PC-3 (cell line): Measurements from ENCODE around the gene KIAA0586.

Experiments
- EZH2 ChIP-seq: fragments of 300-600 bp; sonication (generic); IDR thresholded peaks from one replicate; pipeline ENCODE4 v1.6.1; 2017; ENCODE audit warnings: antibody characterized with exemption, mild to moderate bottlenecking, low read length; ENCODE audit not compliant: unreplicated experiment
- EZH2phosphoT487 ChIP-seq: fragments of 300-600 bp; sonication (generic); IDR thresholded peaks from 2 replicates; pipeline ENCODE4 v1.6.1; 2018; ENCODE audit warnings: mild to moderate bottlenecking, antibody characterized with exemption, low read length, borderline replicate concordance
- TF ChIP-seq, protein P1 (sequence below): fragments of 300-600 bp; sonication (generic); conservative IDR thresholded peaks from 2 replicates; pipeline ENCODE4 v1.5.1; 2017; ENCODE audit warnings: antibody characterized with exemption, low read depth, mild to moderate bottlenecking, low read length

DNA sequence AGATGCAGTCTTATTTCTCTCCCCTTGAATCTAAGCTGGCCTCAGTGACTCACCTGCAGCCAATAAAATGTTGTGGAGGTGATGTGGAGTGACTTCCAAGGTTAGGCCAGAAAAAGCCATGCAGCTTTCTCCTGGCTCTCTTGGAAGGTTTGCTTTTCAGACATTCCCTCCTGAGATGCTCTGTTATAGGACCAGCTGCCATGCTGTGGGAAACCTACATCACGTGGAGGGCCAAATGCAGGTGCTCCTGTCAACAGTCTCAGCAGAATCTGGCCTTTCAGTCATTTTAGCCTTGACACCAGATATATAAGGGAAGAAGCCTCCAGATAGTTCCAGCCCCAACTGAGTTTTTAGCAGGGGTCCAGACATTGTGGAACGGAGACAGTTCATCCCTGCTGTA, 172.2 kb downstream of the KIAA0586 start:
- TF ChIP-seq EZH2 (no peak), EZH2phosphoT487 (no peak)
- TF ChIP-seq, protein P1, sequence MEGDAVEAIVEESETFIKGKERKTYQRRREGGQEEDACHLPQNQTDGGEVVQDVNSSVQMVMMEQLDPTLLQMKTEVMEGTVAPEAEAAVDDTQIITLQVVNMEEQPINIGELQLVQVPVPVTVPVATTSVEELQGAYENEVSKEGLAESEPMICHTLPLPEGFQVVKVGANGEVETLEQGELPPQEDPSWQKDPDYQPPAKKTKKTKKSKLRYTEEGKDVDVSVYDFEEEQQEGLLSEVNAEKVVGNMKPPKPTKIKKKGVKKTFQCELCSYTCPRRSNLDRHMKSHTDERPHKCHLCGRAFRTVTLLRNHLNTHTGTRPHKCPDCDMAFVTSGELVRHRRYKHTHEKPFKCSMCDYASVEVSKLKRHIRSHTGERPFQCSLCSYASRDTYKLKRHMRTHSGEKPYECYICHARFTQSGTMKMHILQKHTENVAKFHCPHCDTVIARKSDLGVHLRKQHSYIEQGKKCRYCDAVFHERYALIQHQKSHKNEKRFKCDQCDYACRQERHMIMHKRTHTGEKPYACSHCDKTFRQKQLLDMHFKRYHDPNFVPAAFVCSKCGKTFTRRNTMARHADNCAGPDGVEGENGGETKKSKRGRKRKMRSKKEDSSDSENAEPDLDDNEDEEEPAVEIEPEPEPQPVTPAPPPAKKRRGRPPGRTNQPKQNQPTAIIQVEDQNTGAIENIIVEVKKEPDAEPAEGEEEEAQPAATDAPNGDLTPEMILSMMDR = no peak
